ENCODE results near the gene RSRC1.
"Not testable (repeated sequence)": the region's sequence is repeated elsewhere in the genome, so short reads cannot be mapped to it uniquely, and the experiment has no call there.

- not testable (repeated sequence) for TF ChIP-seq CTCF (IDR thresholded peaks at IDR 0.05; ENCODE audit: poor library complexity); EZH2phosphoT487 (IDR thresholded peaks at IDR 0.05; ENCODE audit: low read depth, severe bottlenecking, unreplicated experiment); EZH2 (IDR thresholded peaks at IDR 0.05; ENCODE audit: borderline replicate concordance)
Observed at GRCh38 chr3:158329696-158330441, 220.0 kb downstream of the RSRC1 start.

All from hepatocyte (in vitro differentiated cells).